D721Med (cell line): ENCODE results near the gene PLSCR5.

ENCODE experiments used
- DNase-seq: peaks from one replicate; pipeline ENCODE4 v3.0.0; 2011; ENCODE audit warnings: low spot score; ENCODE audit not compliant: insufficient read length
- FAIRE-seq: peaks from 2 replicates; lab custom pipeline; 2011; peaks lifted over from hg19 to GRCh38; lab: Jason Lieb, UNC
- CTCF ChIP-seq: IDR thresholded peaks from 2 replicates; pipeline ENCODE4 v1.5.1; 2012; ENCODE audit warnings: mild to moderate bottlenecking, control low read depth; ENCODE audit not compliant: insufficient read depth; ENCODE audit errors: missing control alignments

Gene PLSCR5

GRCh38 chr3:146621723-146622122 lies 16.6 kb upstream of the PLSCR5 start:
- FAIRE-seq: no peak
- TF ChIP-seq CTCF: no peak

GRCh38 chr3:146612015-146612414 lies 6.9 kb upstream of the PLSCR5 start:
- DNase-seq (no peak), FAIRE-seq (no peak)
- TF ChIP-seq CTCF: no peak

More at GRCh38 chr3:146621723-146622122, 16.6 kb upstream of the PLSCR5 start:
- DNase-seq: no peak

GRCh38 chr3:146611096-146611495 lies 6.0 kb upstream of the PLSCR5 start:
- DNase-seq (no peak), FAIRE-seq (no peak)
- TF ChIP-seq CTCF: no peak

GRCh38 chr3:146598535-146598934 lies 6.6 kb downstream of the PLSCR5 start:
- TF ChIP-seq CTCF: no peak
- FAIRE-seq: no peak
- DNase-seq: no peak

GRCh38 chr3:146594843-146595482 lies 10.2 kb downstream of the PLSCR5 start:
- no peak for DNase-seq
- FAIRE-seq: no peak
- peak; percentile 43 for TF ChIP-seq CTCF

- DNase-seq (no peak), FAIRE-seq (no peak)
- TF ChIP-seq CTCF: no peak
Measured at GRCh38 chr3:146593776-146594175, 11.4 kb downstream of the PLSCR5 start.

- TF ChIP-seq CTCF: no peak
- DNase-seq (no peak), FAIRE-seq (no peak)
Measured at GRCh38 chr3:146590521-146590920, 14.6 kb downstream of the PLSCR5 start.
